ENCODE measurements around the gene TNC. TPM values are rescaled to one million over a fixed set of nuclear protein-coding genes. Genes with fewer than 3 reads are reported as not detected.

The TNC gene
- total RNA-seq, 1 donor from 2014 or later: 289 TPM

DNA sequence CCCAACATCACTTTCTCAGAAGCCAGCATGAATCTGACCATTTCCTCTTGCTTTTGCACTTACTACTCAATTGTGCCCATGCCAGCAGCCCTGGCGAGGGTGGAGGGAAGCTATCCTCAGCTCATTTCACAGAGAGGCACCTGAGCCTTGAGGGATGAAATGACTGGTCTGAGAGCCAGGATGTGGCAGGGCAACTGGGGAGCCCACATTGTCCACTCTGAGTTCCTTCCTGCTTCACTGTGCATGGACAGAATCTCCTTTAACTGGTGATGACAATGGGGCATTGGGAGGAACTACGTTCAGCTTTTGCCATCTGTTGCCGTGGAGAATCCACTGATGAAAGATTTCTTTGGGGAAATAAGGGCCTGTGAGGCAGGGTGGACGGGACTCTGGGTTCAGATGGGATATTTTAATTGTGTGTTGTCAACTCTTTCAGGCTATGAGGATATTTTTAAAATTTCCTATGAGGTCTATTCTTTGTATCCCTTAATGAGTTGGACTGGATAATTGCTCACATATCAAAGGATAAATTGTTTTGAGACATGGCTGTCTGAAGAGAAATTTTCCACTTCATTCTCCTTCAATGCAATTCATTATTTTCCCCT, 78.3 kb downstream of the TNC start:
- no peak for DNase-seq (ENCODE audit: low read depth)
- no peaks in the 10 kb centered on the region for H3K27me3 ChIP-seq (ENCODE audit: control insufficient read depth, insufficient read depth, low read length)
- H3K36me3 ChIP-seq (ENCODE audit: control insufficient read depth, insufficient read depth, low read length): peaks cover 2% of the 10 kb centered on the region
- H3K4me3 ChIP-seq (ENCODE audit: low read depth, low read length): no peak overlapping the region
- TF ChIP-seq, protein P1, sequence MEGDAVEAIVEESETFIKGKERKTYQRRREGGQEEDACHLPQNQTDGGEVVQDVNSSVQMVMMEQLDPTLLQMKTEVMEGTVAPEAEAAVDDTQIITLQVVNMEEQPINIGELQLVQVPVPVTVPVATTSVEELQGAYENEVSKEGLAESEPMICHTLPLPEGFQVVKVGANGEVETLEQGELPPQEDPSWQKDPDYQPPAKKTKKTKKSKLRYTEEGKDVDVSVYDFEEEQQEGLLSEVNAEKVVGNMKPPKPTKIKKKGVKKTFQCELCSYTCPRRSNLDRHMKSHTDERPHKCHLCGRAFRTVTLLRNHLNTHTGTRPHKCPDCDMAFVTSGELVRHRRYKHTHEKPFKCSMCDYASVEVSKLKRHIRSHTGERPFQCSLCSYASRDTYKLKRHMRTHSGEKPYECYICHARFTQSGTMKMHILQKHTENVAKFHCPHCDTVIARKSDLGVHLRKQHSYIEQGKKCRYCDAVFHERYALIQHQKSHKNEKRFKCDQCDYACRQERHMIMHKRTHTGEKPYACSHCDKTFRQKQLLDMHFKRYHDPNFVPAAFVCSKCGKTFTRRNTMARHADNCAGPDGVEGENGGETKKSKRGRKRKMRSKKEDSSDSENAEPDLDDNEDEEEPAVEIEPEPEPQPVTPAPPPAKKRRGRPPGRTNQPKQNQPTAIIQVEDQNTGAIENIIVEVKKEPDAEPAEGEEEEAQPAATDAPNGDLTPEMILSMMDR (IDR thresholded peaks at IDR 0.05; ENCODE audit: insufficient read depth, low read length, poor library complexity, severe bottlenecking): no peak

DNA sequence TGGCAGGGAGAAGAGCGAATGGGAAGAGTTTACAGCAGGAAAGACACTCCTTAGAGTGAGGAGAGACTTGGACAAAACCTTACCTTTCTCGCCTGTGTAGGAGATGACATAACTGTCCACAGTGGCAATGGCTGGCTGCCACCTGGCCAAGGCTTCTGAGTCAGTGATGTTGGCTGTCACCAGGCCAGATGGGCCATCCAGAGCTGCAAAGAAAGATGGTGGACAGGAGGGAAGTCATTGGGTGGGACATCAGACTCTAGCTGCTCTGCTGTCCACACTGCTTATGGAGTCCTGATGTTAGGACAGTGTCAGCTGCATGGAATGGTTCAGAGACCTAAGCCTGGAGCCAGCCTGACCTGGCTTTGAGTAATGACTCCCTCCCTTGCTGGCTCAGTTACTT, 79.8 kb downstream of the TNC start:
- Histone ChIP-seq H3K27me3 (ENCODE audit: control insufficient read depth, insufficient read depth, low read length) (no peaks in the 10 kb centered on the region), H3K4me3 (ENCODE audit: low read depth, low read length) (no peak overlapping the region), H3K36me3 (ENCODE audit: control insufficient read depth, insufficient read depth, low read length) (peaks cover 2% of the 10 kb centered on the region)
- DNase-seq (ENCODE audit: low read depth): no peak
- TF ChIP-seq, protein P1 (IDR thresholded peaks at IDR 0.05; ENCODE audit: insufficient read depth, low read length, poor library complexity, severe bottlenecking): no peak

DNA sequence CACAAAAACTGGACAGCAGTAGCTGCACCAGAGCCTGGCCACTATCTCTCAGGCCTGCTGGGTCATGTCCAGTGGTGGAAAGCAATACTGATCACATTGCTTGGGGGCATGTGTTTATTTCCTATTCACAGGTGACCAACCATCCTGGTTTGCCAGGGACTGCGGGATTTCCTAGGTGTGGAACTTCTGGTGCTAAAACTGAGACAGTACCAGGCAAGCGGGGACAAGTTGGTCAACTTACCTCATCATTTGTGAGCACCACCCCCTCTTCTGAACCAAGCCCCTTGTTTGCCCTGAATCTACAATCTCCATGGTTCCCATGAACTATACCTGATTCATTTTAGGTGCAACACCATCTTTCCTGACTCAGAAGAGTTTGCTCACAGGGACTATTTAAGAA, 81.3 kb downstream of the TNC start:
- TF ChIP-seq, protein P1 (IDR thresholded peaks at IDR 0.05; ENCODE audit: insufficient read depth, low read length, poor library complexity, severe bottlenecking): no peak
- DNase-seq (ENCODE audit: low read depth): no peak
- Histone ChIP-seq H3K4me3 (ENCODE audit: low read depth, low read length) (no peak overlapping the region), H3K36me3 (ENCODE audit: control insufficient read depth, insufficient read depth, low read length) (peaks cover 2% of the 10 kb centered on the region), H3K27me3 (ENCODE audit: control insufficient read depth, insufficient read depth, low read length) (no peaks in the 10 kb centered on the region)

DNA sequence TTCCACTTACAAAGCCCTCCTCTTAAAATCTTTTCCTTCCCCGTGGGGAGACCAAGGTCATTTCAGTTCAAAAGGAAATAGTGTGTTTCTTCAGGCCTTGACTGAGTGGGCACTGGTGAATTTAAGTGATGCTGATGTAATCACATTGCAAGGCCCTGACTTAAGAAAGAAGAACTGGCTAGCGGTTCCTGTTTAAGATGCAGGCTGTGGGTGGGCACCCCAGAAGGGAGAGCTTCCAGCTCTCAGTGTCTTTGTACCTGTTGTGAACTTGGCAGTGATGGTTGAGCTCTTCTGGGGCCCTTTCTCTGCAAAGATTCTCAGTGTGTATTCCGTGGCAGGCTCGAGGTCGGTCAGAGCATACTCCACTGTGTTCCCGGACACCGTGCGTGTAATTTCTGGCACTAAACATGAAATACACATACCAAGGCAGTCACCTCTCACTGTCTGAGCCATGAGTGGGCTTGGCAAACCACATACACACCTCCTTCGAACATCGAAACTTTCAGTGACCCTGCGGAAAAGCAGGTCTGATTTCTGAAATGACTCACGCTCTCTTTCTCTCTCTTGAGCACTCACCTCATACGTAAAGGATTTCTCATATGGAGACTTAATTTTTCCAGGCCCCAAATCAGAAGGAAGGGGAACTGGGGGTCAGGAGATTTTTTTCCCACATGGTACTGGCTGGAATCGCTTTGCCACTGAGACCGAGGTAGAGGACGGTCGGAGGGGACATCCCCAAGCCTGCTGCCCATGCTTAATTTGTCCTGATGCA, 81.9 kb downstream of the TNC start:
- peaks cover 2% of the 10 kb centered on the region for H3K36me3 ChIP-seq (ENCODE audit: control insufficient read depth, insufficient read depth, low read length)
- peak; percentile 61 for DNase-seq (ENCODE audit: low read depth)
- no peak overlapping the region for H3K4me3 ChIP-seq (ENCODE audit: low read depth, low read length)
- no peaks in the 10 kb centered on the region for H3K27me3 ChIP-seq (ENCODE audit: control insufficient read depth, insufficient read depth, low read length)
- TF ChIP-seq, protein P1 (IDR thresholded peaks at IDR 0.05; ENCODE audit: insufficient read depth, low read length, poor library complexity, severe bottlenecking): no peak

DNA sequence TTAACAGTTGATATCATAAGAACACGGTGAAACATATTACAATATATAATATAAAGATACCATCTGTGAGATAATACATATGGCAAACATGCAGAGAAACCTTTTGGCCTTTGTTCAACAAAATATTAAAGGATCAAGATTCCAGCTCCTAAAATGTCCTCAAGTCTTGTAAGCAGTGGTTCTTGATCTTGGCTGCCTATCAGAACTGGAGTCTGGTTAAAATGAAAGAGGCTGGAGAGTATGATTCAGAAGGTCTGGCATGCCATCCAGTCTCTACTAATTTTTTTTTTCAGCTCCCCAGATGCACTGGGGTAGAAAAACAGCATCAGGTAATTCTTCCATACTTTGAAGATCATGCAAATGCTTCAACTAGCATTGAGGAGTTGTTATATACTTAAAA, 83.2 kb downstream of the TNC start:
- no peak overlapping the region for H3K4me3 ChIP-seq (ENCODE audit: low read depth, low read length)
- peak; percentile 54 for DNase-seq (ENCODE audit: low read depth)
- no peaks in the 10 kb centered on the region for H3K27me3 ChIP-seq (ENCODE audit: control insufficient read depth, insufficient read depth, low read length)
- H3K36me3 ChIP-seq (ENCODE audit: control insufficient read depth, insufficient read depth, low read length): peaks cover 1% of the 10 kb centered on the region
- TF ChIP-seq, protein P1 (IDR thresholded peaks at IDR 0.05; ENCODE audit: insufficient read depth, low read length, poor library complexity, severe bottlenecking): no peak

Measured in kidney epithelial cell (primary cell).